ENCODE data around the gene PHLDA3.

The PHLDA3 gene

DNA sequence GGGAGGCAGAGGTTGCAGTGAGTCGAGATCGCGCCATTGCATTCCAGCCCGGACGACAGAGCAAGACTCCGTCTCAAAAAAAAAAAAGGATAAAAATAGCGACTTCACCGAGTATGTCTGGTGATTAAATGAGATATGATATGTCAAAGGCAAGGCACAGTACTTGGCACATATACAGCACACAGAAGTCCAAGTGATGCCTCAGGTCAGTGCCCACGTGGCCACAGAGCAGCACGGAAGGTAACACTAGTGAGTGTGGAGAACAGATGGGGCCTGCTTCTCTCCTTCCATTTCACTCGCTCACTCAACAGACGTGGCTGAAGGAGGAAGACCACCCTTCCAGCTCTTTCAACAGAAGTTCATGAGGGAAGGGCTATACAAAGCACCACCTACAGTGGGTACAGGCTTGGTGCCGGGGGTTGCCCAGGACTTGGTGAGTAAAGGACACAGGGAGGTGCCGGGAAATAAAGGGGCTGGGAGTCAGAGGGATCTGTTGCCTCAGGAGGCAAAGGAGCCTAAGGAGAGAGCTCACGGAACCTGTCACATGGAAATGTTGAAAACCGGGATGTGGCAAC, 29.0 kb upstream of the PHLDA3 start:
- Histone ChIP-seq H3K4me3 (ENCODE audit: low read depth in 1 of 2, low read length in 2 of 2) (no peak overlapping the region), H3K36me3 (ENCODE audit: insufficient read depth, low read length) (peaks cover 37% of the 10 kb centered on the region), H3K27me3 (ENCODE audit: insufficient read depth, low read length, poor library complexity) (no peaks in the 10 kb centered on the region), H3K79me2 (ENCODE audit: insufficient read depth, low read length) (peaks cover 41% of the 10 kb centered on the region), H3K27ac (ENCODE audit: low read length) (no peak overlapping the region), H3K9ac (ENCODE audit: low read depth, low read length) (no peak overlapping the region), H3K9me3 (ENCODE audit: insufficient read depth, low read length, severe bottlenecking) (no peaks in the 10 kb centered on the region), H3K4me2 (ENCODE audit: insufficient read depth, low read length) (no peak overlapping the region), H2AFZ (ENCODE audit: low read depth, low read length) (no peak overlapping the region), H4K20me1 (ENCODE audit: insufficient read depth, low read length) (peaks cover 33% of the 10 kb centered on the region), H3K4me1 (ENCODE audit: insufficient read depth, low read length) (no peaks in the 10 kb centered on the region)
- TF ChIP-seq, protein P1, sequence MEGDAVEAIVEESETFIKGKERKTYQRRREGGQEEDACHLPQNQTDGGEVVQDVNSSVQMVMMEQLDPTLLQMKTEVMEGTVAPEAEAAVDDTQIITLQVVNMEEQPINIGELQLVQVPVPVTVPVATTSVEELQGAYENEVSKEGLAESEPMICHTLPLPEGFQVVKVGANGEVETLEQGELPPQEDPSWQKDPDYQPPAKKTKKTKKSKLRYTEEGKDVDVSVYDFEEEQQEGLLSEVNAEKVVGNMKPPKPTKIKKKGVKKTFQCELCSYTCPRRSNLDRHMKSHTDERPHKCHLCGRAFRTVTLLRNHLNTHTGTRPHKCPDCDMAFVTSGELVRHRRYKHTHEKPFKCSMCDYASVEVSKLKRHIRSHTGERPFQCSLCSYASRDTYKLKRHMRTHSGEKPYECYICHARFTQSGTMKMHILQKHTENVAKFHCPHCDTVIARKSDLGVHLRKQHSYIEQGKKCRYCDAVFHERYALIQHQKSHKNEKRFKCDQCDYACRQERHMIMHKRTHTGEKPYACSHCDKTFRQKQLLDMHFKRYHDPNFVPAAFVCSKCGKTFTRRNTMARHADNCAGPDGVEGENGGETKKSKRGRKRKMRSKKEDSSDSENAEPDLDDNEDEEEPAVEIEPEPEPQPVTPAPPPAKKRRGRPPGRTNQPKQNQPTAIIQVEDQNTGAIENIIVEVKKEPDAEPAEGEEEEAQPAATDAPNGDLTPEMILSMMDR (IDR thresholded peaks at IDR 0.05; ENCODE audit: borderline replicate concordance, extremely low read depth, low read length, poor library complexity, severe bottlenecking), result no peak
- DNase-seq (no peak), ATAC-seq (ENCODE audit: insufficient read depth, low read depth) (no peak)

DNA sequence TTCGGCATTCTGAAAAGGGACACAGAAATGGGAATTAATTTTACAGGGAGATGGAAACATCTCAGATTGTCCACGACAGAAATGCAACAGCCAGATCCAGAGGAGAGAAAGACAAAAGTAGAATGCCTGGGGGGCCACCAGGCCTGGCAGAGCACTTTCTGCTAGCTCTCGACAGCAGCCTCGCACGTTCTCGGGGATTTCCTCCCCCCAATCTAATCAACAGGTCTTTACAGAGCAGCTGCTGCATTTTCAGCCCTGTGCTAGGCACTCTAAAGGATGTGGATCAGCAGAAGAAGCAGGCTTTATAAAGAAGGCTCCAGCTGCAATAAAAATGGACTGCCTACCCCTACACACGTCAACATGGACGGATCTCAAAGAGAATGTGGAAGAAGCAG, 27.3 kb upstream of the PHLDA3 start:
- DNase-seq (no peak), ATAC-seq (ENCODE audit: insufficient read depth, low read depth) (no peak)
- peaks cover 31% of the 10 kb centered on the region for H3K79me2 ChIP-seq (ENCODE audit: insufficient read depth, low read length)
- H3K4me3 ChIP-seq (ENCODE audit: low read depth in 1 of 2, low read length in 2 of 2), result no peak overlapping the region
- no peaks in the 10 kb centered on the region for H3K9me3 ChIP-seq (ENCODE audit: insufficient read depth, low read length, severe bottlenecking)
- no peak overlapping the region for H3K9ac ChIP-seq (ENCODE audit: low read depth, low read length)
- no peaks in the 10 kb centered on the region for H3K27me3 ChIP-seq (ENCODE audit: insufficient read depth, low read length, poor library complexity)
- peaks cover 29% of the 10 kb centered on the region for H4K20me1 ChIP-seq (ENCODE audit: insufficient read depth, low read length)
- H2AFZ ChIP-seq (ENCODE audit: low read depth, low read length), result no peak overlapping the region
- no peak overlapping the region for H3K4me2 ChIP-seq (ENCODE audit: insufficient read depth, low read length)
- H3K36me3 ChIP-seq (ENCODE audit: insufficient read depth, low read length), result peaks cover 41% of the 10 kb centered on the region
- H3K4me1 ChIP-seq (ENCODE audit: insufficient read depth, low read length), result no peaks in the 10 kb centered on the region
- TF ChIP-seq, protein P1 (IDR thresholded peaks at IDR 0.05; ENCODE audit: borderline replicate concordance, extremely low read depth, low read length, poor library complexity, severe bottlenecking), result no peak
- no peak for TF ChIP-seq EZH2 (IDR thresholded peaks at IDR 0.05; ENCODE audit: borderline replicate concordance, low read depth, low read length, severe bottlenecking)
- H3K27ac ChIP-seq (ENCODE audit: low read length), result no peak overlapping the region

DNA sequence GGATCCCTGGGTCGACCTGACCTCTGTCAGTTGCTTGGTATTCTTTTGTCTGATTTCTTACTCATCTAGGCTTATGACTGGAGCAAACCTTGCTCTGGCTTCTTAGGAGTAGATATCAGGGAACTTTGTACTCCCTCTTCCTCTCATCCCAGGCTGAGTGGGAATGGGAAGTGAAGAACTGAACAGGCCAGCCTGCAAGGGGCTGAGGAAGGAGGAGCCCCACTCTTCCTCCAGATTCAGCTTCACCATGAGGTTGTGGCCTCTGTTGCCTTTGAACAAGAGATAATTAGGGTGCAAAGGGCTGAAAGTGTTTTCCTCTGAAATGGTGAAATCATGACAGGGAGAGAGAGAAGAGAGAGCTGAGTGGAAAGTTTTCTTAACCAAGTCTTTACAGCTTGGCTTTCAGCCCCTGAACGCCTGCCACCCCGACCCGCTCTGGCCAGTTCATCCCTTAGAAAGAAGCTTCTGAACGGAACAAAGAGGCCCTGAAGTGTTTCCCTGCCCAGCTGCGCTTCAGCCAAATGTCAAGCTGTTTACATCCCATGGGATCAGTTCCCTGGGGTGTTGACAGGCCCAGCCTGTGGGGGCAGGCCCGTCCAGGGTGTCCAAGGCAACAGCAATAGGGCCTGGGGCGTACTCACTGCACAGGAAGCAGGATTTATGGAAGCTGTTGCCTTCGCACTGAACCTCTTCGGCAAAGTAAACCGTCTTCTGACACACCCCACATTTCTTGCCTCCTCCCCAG, 26.7 kb upstream of the PHLDA3 start:
- no peak for ATAC-seq (ENCODE audit: insufficient read depth, low read depth)
- no peak overlapping the region for H3K4me2 ChIP-seq (ENCODE audit: insufficient read depth, low read length)

More for the DNA sequence above, 26.7 kb upstream of the PHLDA3 start:
- H3K9me3 ChIP-seq (ENCODE audit: insufficient read depth, low read length, severe bottlenecking), result no peaks in the 10 kb centered on the region
- TF ChIP-seq EZH2 (IDR thresholded peaks at IDR 0.05; ENCODE audit: borderline replicate concordance, low read depth, low read length, severe bottlenecking), result no peak
- TF ChIP-seq, protein P1 (IDR thresholded peaks at IDR 0.05; ENCODE audit: borderline replicate concordance, extremely low read depth, low read length, poor library complexity, severe bottlenecking), result no peak
- peaks cover 41% of the 10 kb centered on the region for H3K36me3 ChIP-seq (ENCODE audit: insufficient read depth, low read length)
- H3K79me2 ChIP-seq (ENCODE audit: insufficient read depth, low read length), result peaks cover 25% of the 10 kb centered on the region
- H3K4me3 ChIP-seq (ENCODE audit: low read depth in 1 of 2, low read length in 2 of 2), result no peak overlapping the region
- H3K27ac ChIP-seq (ENCODE audit: low read length), result no peak overlapping the region
- H4K20me1 ChIP-seq (ENCODE audit: insufficient read depth, low read length), result peaks cover 29% of the 10 kb centered on the region
- no peaks in the 10 kb centered on the region for H3K4me1 ChIP-seq (ENCODE audit: insufficient read depth, low read length)
- no peak for DNase-seq
- H3K9ac ChIP-seq (ENCODE audit: low read depth, low read length), result no peak overlapping the region
- H2AFZ ChIP-seq (ENCODE audit: low read depth, low read length), result no peak overlapping the region
- no peaks in the 10 kb centered on the region for H3K27me3 ChIP-seq (ENCODE audit: insufficient read depth, low read length, poor library complexity)

Data from DND-41 (cell line).